HCT116 (cell line): Measurements from ENCODE around the gene IREB2.

Experiments
- CEBPB ChIP-seq: IDR thresholded peaks from 2 replicates; pipeline ENCODE4 v1.6.1; 2012; ENCODE audit warnings: low read depth
- CTCF ChIP-seq, 3 experiments: fragments of 200-600 bp in 1 of 3; sonication (generic) in 1 of 3; IDR thresholded peaks in 2 of 3; conservative IDR thresholded peaks in 1 of 3; 2 replicates each; pipeline ENCODE4 v1.5.1; 2012 to 2017; ENCODE audit warnings: low read depth in 2 of 3, low read length in 2 of 3, antibody characterized with exemption in 1 of 3, borderline replicate concordance in 1 of 3, control low read depth in 1 of 3, mild to moderate bottlenecking in 1 of 3, mixed read lengths in 1 of 3, mixed run types in 1 of 3, moderate library complexity in 1 of 3; ENCODE audit not compliant: insufficient read depth in 1 of 3
- EZH2 ChIP-seq: fragments of 200-600 bp; sonication (generic); IDR thresholded peaks from 2 replicates; pipeline ENCODE4 v1.6.1; 2017; ENCODE audit warnings: antibody characterized with exemption, mixed run types
- EZH2phosphoT487 ChIP-seq: fragments of 200-600 bp; IDR thresholded peaks from 2 replicates; pipeline ENCODE4 v1.6.1; 2018; ENCODE audit warnings: antibody characterized with exemption, borderline replicate concordance
- JUND ChIP-seq: IDR thresholded peaks from 2 replicates; pipeline ENCODE4 v1.6.1; 2012
- POLR2A ChIP-seq: IDR thresholded peaks from 2 replicates; pipeline ENCODE4 v1.7.0; 2011; ENCODE audit warnings: borderline replicate concordance; ENCODE audit not compliant: insufficient read depth, insufficient read length; ENCODE audit errors: extremely low read depth
- POLR2AphosphoS5 ChIP-seq: IDR thresholded peaks from 2 replicates; pipeline ENCODE4 v1.6.1; 2011; ENCODE audit warnings: mild to moderate bottlenecking, low read depth, low read length, moderate library complexity
- SIN3A ChIP-seq: IDR thresholded peaks from 2 replicates; pipeline ENCODE4 v1.6.1; 2012; ENCODE audit warnings: low read depth
- SRF ChIP-seq: IDR thresholded peaks from 2 replicates; pipeline ENCODE4 v1.6.1; 2012; ENCODE audit warnings: low read depth
- TF ChIP-seq, protein P1 (sequence below): IDR thresholded peaks from 2 replicates; pipeline ENCODE4 v1.6.1; 2012

DNA sequence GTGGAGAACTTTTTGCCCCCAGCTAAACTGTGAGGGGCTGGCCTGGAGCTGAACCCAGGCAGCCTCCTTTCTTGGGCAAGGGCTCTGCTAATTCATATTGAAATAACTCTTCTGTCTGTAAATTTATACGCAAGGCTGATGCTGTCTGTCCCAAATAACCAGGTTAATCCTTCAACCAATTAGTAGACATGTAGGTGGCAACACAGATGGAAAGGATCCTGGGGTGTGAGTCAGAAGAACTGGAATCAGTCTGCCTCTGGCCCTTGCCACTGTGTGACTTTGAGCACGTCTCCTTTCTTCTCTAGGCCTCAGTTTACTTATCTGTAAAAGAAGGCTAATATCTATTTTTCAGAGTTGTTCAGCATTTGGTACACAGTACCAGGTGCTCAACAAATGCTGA, 48.3 kb upstream of the IREB2 start:
- TF ChIP-seq CEBPB (no peak), CTCF (IDR thresholded peaks at IDR 0.05 in 2 of 3, conservative IDR thresholded peaks at IDR 0.05 in 1 of 3; ENCODE audit: borderline replicate concordance in 1 of 3, insufficient read depth in 1 of 3, low read depth in 2 of 3, low read length in 2 of 3) (no peak), EZH2phosphoT487 (no peak), POLR2A (no peak), EZH2 (no peak), SIN3A (no peak), SRF (no peak), POLR2AphosphoS5 (no peak), JUND (no peak)
- TF ChIP-seq, protein P1, sequence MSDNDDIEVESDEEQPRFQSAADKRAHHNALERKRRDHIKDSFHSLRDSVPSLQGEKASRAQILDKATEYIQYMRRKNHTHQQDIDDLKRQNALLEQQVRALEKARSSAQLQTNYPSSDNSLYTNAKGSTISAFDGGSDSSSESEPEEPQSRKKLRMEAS, result no peak
